H4 (cell line): ENCODE data around the gene ONECUT2. TPM values are rescaled to one million over a fixed set of nuclear protein-coding genes. Genes with fewer than 3 reads are reported as not detected.
A peak's percentile ranks its signal among the peaks of the same experiment; 100 is the strongest.

Source experiments
- DNase-seq: peaks from one replicate; pipeline ENCODE4 v3.0.0-alpha.2; 2015; ENCODE audit warnings: low spot score
- total RNA-seq: library from RNA; depleted of rRNA; stranded (reverse); fragments of >200 nt; shearing (Covaris generic); gene quantifications from 2 replicates; pipeline ENCODE4 v1.2.3, GENCODE V29; 2014; rRNA removed

ONECUT2 gene
- total RNA-seq, 1 experiment from 2014 or later, result 1.4 TPM

- no peak for DNase-seq
Measured at GRCh38 chr18:57523171-57523956, 88.2 kb downstream of the ONECUT2 start.

- no peak for DNase-seq
Measured at GRCh38 chr18:57527556-57528229, 92.5 kb downstream of the ONECUT2 start.

DNA sequence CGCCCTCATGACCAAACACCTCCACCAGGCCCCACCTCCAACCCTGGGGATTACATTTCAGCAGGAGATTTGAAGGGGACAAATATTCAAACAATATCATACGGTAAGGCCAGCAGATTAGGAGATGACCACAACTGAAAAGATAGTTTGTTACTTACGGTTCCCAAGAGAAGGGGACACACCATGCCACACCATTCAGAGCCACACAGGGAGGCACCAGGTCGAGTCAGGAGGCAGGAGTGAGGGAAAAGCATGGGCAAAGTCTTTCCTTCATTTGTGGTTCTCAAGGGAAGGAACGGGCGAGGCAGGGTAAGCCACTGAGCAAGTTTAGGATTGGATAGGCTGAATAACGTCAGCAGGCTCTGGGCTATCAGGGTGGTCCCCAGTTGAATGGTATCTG is 94.0 kb downstream of the ONECUT2 start:
- no peak for DNase-seq

DNA sequence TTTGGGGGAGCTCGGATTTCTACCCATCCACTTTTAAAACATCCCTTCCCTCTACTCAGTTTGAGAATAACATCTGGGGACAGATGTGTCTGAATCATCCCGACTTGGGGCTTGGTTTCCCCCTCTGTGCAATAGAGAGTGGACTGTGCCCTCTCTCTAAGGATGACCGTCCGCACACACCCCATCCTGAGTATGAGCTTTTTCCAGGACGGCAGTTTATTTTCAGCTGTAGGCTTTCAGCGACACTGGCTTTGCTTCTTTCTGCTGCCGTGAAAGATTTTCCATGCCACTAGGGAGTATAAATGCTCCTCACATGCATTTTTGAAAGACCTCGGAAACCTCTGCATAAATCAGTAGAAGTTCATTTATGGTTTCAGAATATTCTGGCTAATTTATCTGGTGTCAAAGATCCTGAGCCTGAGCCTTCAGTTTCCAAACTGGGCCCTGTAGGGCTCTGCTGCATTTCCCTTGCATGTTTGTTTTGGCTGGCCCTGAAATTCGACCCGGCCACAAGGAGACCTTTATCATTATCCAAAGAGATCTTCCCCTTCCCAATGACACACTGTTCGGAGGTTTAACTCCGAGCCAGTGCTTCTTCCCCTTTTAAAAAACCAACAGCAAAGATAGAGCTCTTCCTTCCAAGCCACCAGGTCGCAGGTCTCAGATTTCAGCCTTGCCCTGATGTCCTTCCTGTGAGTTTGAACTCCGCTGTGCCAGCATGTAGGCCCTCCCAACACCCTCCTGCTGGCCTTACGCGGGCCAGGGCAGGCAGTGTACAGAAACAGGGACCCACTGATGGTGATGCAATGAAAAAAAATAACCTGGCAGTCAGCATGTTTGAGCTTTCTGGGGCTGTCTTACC is 98.1 kb downstream of the ONECUT2 start:
- peak; percentile 17 for DNase-seq

DNA sequence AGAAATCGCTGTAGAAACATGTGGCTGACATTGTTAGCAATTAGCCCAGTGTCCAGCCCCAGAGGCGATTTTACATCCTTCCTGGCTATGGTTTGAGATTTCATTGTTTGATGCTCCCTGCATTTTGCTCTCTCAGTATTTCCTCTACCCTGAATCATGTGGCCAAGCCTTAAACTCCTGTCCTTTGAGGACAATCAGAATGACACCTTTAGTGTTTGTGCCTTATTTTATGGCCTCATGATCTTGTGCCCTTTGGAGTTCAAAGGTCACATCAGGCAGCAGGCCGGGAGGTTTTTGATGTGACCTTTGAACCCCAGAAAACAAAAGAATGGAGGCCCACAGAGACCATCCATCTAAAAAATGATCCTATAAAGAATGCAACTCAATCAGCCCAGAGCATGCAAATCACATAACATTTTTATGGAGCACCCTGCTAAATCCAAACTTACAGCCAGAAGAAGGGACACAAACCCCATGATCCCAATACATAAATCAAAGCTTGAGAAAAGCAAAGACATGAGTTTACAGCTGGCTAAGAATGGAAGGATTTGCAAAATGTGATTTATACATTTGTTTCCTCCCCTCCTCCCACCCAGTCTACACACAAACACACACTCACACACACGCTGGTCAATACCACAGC is 98.8 kb downstream of the ONECUT2 start:
- DNase-seq, result no peak

GRCh38 chr18:57534511-57534909 is 99.3 kb downstream of the ONECUT2 start:
- no peak for DNase-seq

GRCh38 chr18:57538614-57539013 is 103.4 kb downstream of the ONECUT2 start:
- DNase-seq, result no peak

DNA sequence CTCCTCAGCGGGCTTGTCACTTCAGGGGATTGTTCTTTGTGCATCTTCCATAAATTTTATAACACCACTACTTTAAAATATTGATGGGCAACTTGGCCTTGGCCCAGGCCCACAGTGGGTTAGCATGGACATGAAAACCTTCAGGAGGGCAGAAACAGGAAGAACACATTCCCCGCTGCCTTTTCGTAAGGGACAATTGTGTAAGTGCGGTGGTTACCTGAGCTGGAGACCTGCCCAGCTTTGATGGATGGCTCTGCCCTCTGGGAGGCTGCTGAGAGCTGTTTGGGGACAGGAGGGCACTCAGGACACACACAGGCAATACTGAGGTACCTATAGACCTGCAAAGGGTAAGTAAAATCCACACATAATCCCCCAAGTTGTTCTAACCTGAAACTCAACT is 104.5 kb downstream of the ONECUT2 start:
- DNase-seq, result no peak

Other genes with a start within 250 kb of the ONECUT2 start
- not detected in 2 replicates for gene ST8SIA3, start 82.8 kb upstream of the ONECUT2 start, total RNA-seq
- 88.0 and 106 TPM in 2 replicates for gene FECH, start 151.3 kb downstream of the ONECUT2 start, total RNA-seq
- 236 and 241 TPM in 2 replicates for gene NARS1, start 186.5 kb downstream of the ONECUT2 start, total RNA-seq